ENCODE results near the gene ADCY5. TPM values are rescaled to one million over a fixed set of nuclear protein-coding genes. Genes with fewer than 3 reads are reported as not detected.

Gene ADCY5
- total and polyA plus RNA-seq, 8 donors = 3.4 to 17.6 (median 14.2) TPM

- Histone ChIP-seq H3K27ac (no peak overlapping the region), H3K4me1 (no peaks in the 10 kb centered on the region), H3K27me3 (no peaks in the 10 kb centered on the region), H3K9me3 (no peaks in the 10 kb centered on the region), H3K36me3 (no peaks in the 10 kb centered on the region), H3K4me3 (no peak overlapping the region)
- DNase-seq (no peak), ATAC-seq (no peak)
- intact Hi-C loops (cut with DNase I) = no loop called here
- TF ChIP-seq CTCF (IDR thresholded peaks at IDR 0.05) = no peak
Measured at GRCh38 chr3:123283657-123284398, 165.1 kb downstream of the ADCY5 start.

- H3K4me3 ChIP-seq = no peak overlapping the region
- intact Hi-C loops (cut with DNase I) = no loop called here
- no peak for DNase-seq
Measured at GRCh38 chr3:123283074-123283473, 165.8 kb downstream of the ADCY5 start.

GRCh38 chr3:123282461-123282860, 166.4 kb downstream of the ADCY5 start:
- Histone ChIP-seq H3K27ac (no peak overlapping the region), H3K4me3 (no peak overlapping the region), H3K27me3 (no peaks in the 10 kb centered on the region), H3K9me3 (no peaks in the 10 kb centered on the region), H3K4me1 (no peaks in the 10 kb centered on the region), H3K36me3 (no peaks in the 10 kb centered on the region)
- intact Hi-C loops (cut with DNase I) = no loop called here
- no peak for TF ChIP-seq CTCF (IDR thresholded peaks at IDR 0.05)
- no peak for DNase-seq
- no peak for ATAC-seq

More at GRCh38 chr3:123283074-123283473, 165.8 kb downstream of the ADCY5 start:
- H3K9me3 ChIP-seq = no peaks in the 10 kb centered on the region
- no peaks in the 10 kb centered on the region for H3K4me1 ChIP-seq
- no peaks in the 10 kb centered on the region for H3K36me3 ChIP-seq
- no peak overlapping the region for H3K27ac ChIP-seq
- no peak for ATAC-seq
- H3K27me3 ChIP-seq = no peaks in the 10 kb centered on the region
- TF ChIP-seq CTCF (IDR thresholded peaks at IDR 0.05) = no peak

GRCh38 chr3:123281929-123282328, 167.0 kb downstream of the ADCY5 start:
- Histone ChIP-seq H3K4me3 (no peak overlapping the region), H3K9me3 (no peaks in the 10 kb centered on the region), H3K27me3 (no peaks in the 10 kb centered on the region), H3K4me1 (no peaks in the 10 kb centered on the region), H3K27ac (no peak overlapping the region), H3K36me3 (no peaks in the 10 kb centered on the region)
- DNase-seq = no peak
- intact Hi-C loops (cut with DNase I) = no loop called here
- ATAC-seq = no peak
- no peak for TF ChIP-seq CTCF (IDR thresholded peaks at IDR 0.05)

GRCh38 chr3:123281406-123281805, 167.5 kb downstream of the ADCY5 start:
- no peak for TF ChIP-seq CTCF (IDR thresholded peaks at IDR 0.05)
- Histone ChIP-seq H3K36me3 (no peaks in the 10 kb centered on the region), H3K9me3 (no peaks in the 10 kb centered on the region), H3K4me3 (no peak overlapping the region), H3K27me3 (no peaks in the 10 kb centered on the region), H3K4me1 (no peaks in the 10 kb centered on the region), H3K27ac (no peak overlapping the region)
- DNase-seq (no peak), ATAC-seq (no peak)
- intact Hi-C loops (cut with DNase I) = no loop called here
